ENCODE data around the gene AFF2. TPM values are rescaled to one million over a fixed set of nuclear protein-coding genes. Genes with fewer than 3 reads are reported as not detected.

AFF2 gene
- total RNA-seq, 4 donors from 2014 or later: 0.27 to 0.32 TPM; not detected in 2

DNA sequence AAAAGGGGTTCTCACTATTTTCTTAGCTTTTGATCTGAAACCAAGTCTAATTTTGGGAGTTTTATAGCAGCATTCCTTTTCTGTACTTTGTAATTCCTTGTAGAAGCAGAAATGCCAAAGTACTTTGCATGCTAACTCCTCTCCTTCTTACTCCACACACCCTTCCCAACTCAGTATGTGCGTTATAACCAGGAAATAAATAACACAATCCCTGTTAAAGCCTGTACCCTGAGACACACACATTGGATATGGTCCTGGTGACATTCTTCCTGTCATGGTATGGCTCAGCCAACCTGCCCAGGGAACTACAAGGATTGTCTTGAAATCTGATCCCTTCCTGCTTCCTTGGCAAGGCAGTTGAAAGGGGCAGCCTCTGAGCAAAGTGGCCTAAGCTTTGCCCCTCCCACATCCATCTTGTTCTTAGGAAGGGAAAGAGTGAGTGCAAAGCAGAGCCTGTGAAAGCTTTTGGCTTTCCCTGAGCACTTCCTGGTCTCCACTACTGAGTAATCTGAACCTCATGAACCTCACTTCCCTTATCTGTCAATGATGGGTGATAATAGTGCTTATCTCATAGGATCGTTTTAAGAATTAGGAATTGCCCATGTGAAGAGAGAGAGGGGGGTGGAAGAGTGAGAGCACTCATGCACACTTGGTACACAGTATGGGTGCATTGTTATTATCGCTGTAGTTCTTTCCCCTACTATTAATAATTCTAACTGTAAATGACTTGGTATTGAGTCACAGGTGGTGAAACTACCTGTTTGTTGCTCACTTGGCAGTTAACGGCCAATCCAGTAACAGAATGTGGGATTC, 109.3 kb downstream of the AFF2 start:
- in situ Hi-C loops (cut with MboI; ENCODE audit: low pct_ligation_motif_present in 1 of 4, low pct_unique_long_range_greater_than_20kb in 1 of 4, low sequenced_read_pairs in 3 of 4): no loop called here

DNA sequence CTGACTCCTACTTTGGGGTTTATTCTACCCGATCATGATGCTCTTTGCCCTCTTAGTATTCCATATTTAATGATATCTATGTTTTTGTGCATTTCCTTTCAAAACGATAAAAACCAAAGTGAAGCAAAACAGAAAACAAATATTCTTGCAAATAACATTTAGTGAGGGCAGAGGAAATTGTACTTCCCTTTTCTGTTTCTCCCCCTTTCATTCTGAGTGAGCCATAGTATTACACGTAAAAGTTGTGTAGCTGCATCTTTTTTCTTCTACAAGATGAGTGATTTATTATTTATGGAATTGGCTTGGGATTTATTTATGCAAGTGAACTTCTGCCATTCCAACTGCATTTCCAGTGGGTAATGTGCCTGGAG, 109.9 kb downstream of the AFF2 start:
- no peak overlapping the region for H3K27ac ChIP-seq

More for the DNA sequence above, 109.3 kb downstream of the AFF2 start:
- TF ChIP-seq, protein P1, sequence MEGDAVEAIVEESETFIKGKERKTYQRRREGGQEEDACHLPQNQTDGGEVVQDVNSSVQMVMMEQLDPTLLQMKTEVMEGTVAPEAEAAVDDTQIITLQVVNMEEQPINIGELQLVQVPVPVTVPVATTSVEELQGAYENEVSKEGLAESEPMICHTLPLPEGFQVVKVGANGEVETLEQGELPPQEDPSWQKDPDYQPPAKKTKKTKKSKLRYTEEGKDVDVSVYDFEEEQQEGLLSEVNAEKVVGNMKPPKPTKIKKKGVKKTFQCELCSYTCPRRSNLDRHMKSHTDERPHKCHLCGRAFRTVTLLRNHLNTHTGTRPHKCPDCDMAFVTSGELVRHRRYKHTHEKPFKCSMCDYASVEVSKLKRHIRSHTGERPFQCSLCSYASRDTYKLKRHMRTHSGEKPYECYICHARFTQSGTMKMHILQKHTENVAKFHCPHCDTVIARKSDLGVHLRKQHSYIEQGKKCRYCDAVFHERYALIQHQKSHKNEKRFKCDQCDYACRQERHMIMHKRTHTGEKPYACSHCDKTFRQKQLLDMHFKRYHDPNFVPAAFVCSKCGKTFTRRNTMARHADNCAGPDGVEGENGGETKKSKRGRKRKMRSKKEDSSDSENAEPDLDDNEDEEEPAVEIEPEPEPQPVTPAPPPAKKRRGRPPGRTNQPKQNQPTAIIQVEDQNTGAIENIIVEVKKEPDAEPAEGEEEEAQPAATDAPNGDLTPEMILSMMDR (IDR thresholded peaks at IDR 0.05): no peak
- no peak for DNase-seq
- H3K36me3 ChIP-seq: no peaks in the 10 kb centered on the region
- H3K27ac ChIP-seq: no peak overlapping the region
- WGBS, 2 donors (ENCODE audit: low coverage in 1 of 2): 40 to 52% methylated on average over 1 to 4 of the region's 4 CpGs
- H3K4me1 ChIP-seq: no peaks in the 10 kb centered on the region
- H3K4me3 ChIP-seq: no peak overlapping the region
- H3K27me3 ChIP-seq: no peaks in the 10 kb centered on the region
- intact Hi-C loops (cut with DNase I; ENCODE audit: low total_unique reads): no loop called here
- no peaks in the 10 kb centered on the region for H3K9me3 ChIP-seq

DNA sequence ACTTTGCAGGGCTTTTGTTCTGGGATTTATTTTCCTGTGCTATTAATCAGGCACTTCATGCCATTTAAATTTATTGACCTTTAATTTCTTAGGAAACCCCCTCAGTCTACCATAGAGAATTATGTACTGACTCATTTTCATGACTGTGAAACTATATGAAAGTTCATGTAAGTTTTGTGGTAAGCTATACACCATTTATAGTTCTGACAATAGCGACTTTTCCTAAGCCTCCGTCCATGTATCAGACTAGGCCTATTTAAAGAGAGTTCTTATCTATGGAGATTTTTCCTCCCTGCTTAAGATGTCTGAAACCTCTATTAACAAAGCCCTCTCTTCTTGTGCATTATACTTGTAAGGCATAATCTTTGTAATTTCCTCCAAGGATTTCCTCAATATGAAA, 111.6 kb downstream of the AFF2 start:
- in situ Hi-C loops (cut with MboI; ENCODE audit: low pct_ligation_motif_present in 1 of 4, low pct_unique_long_range_greater_than_20kb in 1 of 4, low sequenced_read_pairs in 3 of 4) (no loop called here), intact Hi-C loops (cut with DNase I; ENCODE audit: low total_unique reads) (no loop called here)
- Histone ChIP-seq H3K4me3 (no peak overlapping the region), H3K9me3 (no peaks in the 10 kb centered on the region), H3K27ac (no peak overlapping the region), H3K4me1 (no peaks in the 10 kb centered on the region), H3K27me3 (no peaks in the 10 kb centered on the region), H3K36me3 (no peaks in the 10 kb centered on the region)
- no peak for TF ChIP-seq POLR2A (IDR thresholded peaks at IDR 0.05)
- TF ChIP-seq POLR2AphosphoS5 (IDR thresholded peaks at IDR 0.05): no peak
- no peak for TF ChIP-seq EP300 (IDR thresholded peaks at IDR 0.05; ENCODE audit: low read depth)
- TF ChIP-seq, protein P1 (IDR thresholded peaks at IDR 0.05): no peak
- DNase-seq: no peak
- whole genome bisulfite sequencing, 2 donors (ENCODE audit: low coverage in 1 of 2): 79% methylated on average over 2 of the region's 2 CpGs; no CpG with 5 or more reads in 1 of the 2 donors

More for the DNA sequence above, 109.9 kb downstream of the AFF2 start:
- in situ Hi-C loops (cut with MboI; ENCODE audit: low pct_ligation_motif_present in 1 of 4, low pct_unique_long_range_greater_than_20kb in 1 of 4, low sequenced_read_pairs in 3 of 4) (no loop called here), intact Hi-C loops (cut with DNase I; ENCODE audit: low total_unique reads) (no loop called here)
- Histone ChIP-seq H3K4me3 (no peak overlapping the region), H3K27me3 (no peaks in the 10 kb centered on the region), H3K36me3 (no peaks in the 10 kb centered on the region), H3K9me3 (no peaks in the 10 kb centered on the region), H3K4me1 (no peaks in the 10 kb centered on the region)
- TF ChIP-seq, protein P1 (IDR thresholded peaks at IDR 0.05): no peak
- TF ChIP-seq POLR2AphosphoS5 (IDR thresholded peaks at IDR 0.05): no peak
- no peak for TF ChIP-seq POLR2A (IDR thresholded peaks at IDR 0.05)
- no peak for TF ChIP-seq EP300 (IDR thresholded peaks at IDR 0.05; ENCODE audit: low read depth)
- DNase-seq: no peak
- WGBS, 2 donors (ENCODE audit: low coverage in 1 of 2): 52 to 93% methylated on average over 2 to 3 of the region's 3 CpGs

GRCh38 chrX:148612431-148612830, 112.0 kb downstream of the AFF2 start:
- Histone ChIP-seq H3K4me3 (no peak overlapping the region), H3K4me1 (no peaks in the 10 kb centered on the region), H3K9me3 (no peaks in the 10 kb centered on the region), H3K36me3 (no peaks in the 10 kb centered on the region), H3K27me3 (no peaks in the 10 kb centered on the region), H3K27ac (no peak overlapping the region)
- no peak for DNase-seq
- in situ Hi-C loops (cut with MboI; ENCODE audit: low pct_ligation_motif_present in 1 of 4, low pct_unique_long_range_greater_than_20kb in 1 of 4, low sequenced_read_pairs in 3 of 4) (no loop called here), intact Hi-C loops (cut with DNase I; ENCODE audit: low total_unique reads) (no loop called here)
- TF ChIP-seq POLR2AphosphoS5 (IDR thresholded peaks at IDR 0.05) (no peak), EP300 (IDR thresholded peaks at IDR 0.05; ENCODE audit: low read depth) (no peak), POLR2A (IDR thresholded peaks at IDR 0.05) (no peak)
- WGBS, 2 donors (ENCODE audit: low coverage in 1 of 2): 41 to 80% methylated on average over 1 to 2 of the region's 2 CpGs
